Head of caudate nucleus (tissue), 42 donors: Measurements from ENCODE around the gene TMPRSS7.

Experiments
- DNase-seq, 42 donors: peaks; one replicate each; pipeline versions ENCODE4 v3.0.0 to v3.0.0-alpha.2; 2020 to 2021; ENCODE audit warnings: mixed read lengths in 7 of 42
- intact Hi-C: fragments of 100-400 bp; cut with DNase I; formaldehyde crosslinking; loops from one replicate; pipeline ENCODE4 v1.15.0; 2022

Gene TMPRSS7

GRCh38 chr3:112119962-112120836 is 85.7 kb downstream of the TMPRSS7 start:
- intact Hi-C loops, result loop anchor here (10.0 kb wide), 1 partner anchor 405 kb away; no protein-coding TSS in a partner anchor
- DNase-seq, result no peak

DNA sequence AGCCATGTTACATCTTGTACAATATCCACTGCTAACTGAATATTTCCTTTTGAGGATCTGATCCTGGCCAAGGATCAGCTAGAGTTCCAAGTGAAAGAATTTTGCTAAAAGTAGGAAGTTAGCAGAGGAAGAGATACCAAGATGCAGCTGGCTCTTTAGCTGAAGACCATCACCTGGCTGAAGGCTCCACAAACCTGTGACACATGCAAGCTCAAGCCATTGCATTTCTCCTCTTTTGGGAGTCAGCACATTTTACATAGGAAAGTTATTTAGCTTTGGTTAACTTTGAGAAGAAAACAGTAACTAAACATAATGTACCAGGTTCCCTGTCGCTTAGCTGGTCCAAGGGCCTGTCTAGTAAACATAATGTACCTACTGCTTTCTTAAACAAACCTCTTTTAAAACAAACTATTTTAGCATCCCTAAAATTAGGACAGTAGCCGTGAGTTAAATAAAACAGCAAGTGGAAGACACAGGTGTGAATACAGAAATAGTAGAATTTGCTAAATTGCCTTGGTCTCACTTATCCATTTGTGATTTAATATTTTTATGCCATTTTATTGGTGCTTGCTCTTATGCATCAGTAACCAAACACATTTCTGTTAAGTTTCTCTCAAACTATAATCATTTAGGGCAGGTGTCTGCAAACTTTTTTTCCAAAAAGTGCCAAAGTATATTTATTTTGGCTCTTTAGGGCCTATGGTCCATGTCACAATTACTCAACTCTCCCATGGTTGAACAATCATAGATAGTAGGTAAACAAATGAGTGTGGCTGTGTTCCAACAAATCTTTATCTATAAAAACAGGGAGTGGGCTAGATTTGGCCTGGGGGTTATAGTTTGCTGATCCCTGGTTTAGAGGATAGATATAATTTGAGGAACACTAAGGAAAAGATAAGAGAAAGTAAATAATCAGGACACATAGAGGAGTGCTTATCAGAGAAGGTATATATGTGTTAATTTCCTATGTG is 87.3 kb downstream of the TMPRSS7 start:
- DNase-seq, result no peak
- intact Hi-C loops, result no loop called here

DNA sequence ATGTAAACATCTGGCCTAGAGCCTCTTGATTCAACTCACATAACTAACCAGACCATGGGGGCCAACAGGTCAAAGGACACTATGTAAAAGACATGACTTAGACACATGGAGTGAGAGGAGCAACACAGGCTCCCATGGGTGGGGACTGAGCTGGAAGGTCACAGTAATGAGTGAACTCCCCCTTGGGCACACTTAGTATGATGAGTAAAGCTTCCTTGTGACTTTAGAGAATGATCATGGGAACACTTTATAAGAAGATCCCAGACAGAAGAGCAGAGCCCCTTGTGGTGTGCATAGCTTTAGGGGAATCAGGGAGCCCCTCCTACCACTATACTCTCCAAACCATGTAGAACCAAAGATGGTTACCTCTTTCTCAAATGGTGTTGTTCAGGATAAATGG is 88.3 kb downstream of the TMPRSS7 start:
- DNase-seq, result no peak

DNA sequence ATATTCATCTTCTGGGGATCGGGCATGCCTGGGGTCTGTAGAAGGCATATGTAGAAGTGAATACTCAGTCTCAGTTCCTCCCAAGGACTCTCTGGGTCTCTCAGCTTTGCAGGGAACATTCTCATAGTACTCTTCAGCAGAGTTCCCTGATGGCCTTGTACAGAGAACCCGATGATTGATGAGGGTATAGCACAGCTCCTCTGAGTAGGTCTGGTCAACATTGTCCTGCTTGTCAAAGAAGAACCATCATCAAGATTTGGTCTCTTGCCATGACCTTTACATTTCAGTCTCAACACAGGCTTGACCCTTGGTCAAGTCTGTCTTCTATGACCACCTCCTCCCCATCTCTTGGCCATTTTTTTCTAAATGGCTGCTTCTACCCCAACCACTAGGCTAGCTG is 89.0 kb downstream of the TMPRSS7 start:
- intact Hi-C loops, result no loop called here

More for the DNA sequence above, 88.3 kb downstream of the TMPRSS7 start:
- intact Hi-C loops, result no loop called here

GRCh38 chr3:112124907-112125607 is 90.5 kb downstream of the TMPRSS7 start:
- DNase-seq, result no peak
- intact Hi-C loops, result no loop called here

More for the DNA sequence above, 89.0 kb downstream of the TMPRSS7 start:
- no peak for DNase-seq

DNA sequence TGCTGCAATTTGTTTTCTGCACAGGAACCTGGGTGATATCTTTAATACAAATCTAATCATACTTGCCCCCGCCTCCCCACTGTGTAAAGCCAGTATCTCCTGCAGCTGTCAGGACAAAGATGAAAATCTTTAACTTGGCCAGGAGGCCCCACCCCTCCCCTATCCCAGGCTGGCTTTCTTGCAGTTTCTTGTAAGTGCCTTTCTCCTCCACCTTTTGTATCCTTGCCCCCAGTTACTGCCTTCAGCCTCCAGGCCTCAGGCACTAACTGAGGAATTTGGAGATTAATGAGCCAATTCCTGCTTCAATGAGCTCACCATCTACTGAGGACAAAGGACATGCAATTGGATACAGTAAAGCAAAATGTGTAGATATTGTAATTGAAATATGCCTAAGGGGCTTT is 92.0 kb downstream of the TMPRSS7 start:
- intact Hi-C loops, result no loop called here
- no peak for DNase-seq

- intact Hi-C loops, result no loop called here
- no peak for DNase-seq
Observed at GRCh38 chr3:112127522-112128494, 93.3 kb downstream of the TMPRSS7 start.

DNA sequence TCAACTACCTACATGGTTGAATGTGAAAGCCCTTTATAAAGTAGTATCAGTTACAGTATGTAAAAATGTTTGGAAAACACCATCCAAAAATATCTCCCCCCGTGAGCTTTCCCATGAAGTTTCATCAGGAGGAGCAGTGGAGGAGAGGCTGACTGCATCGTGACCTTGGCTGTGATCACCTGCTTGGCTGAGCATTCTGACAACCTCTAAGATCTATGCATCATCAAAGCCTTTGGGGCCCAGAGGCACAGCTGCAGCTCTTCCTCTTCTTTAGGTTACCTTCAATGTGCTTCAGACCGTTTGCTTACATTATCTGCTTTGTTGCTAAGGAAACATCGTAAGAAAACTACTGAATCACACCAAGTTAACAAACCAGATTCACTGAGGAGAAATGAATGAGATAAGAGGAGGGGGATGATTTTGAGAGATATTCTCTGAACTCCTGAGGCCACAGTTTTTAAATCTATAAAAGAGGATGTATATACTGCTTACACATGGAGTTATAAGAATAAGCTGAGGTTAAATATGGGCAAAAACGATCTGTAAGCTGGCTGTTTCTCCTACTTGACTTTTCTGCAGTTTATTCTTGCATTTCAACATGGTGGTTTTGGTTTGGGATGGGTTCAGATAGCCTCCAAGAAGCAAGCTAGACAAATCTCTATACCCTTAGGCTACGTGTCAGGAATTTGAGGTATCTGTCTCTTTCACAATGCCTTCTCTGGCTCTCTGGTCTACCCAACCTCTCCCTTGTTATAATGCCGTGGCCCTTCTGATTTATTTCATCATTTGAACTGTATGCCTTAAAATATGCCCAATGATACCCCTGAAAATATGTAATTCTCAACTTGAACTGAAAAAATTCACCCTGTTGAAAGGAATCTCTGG is 94.5 kb downstream of the TMPRSS7 start:
- intact Hi-C loops, result no loop called here
- DNase-seq, result no peak

- DNase-seq, result no peak
- intact Hi-C loops, result no loop called here
Observed at GRCh38 chr3:112129925-112130637, 95.5 kb downstream of the TMPRSS7 start.

DNA sequence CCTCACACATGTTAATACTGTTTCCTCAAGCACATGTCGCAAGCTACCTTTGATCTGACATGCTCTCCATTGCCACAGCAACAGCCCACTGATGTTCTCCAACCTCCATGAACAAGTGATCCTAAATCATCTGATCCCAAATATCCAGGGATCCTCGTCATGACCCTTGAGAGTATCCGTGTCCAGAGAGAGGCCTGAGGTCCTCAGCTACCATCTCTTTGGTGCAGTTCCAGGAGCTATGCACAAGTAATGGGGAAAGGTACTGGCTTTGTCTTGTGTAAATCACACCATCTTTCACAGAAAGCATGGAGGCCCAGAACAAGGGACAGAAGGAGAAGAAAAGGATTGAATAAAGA is 96.1 kb downstream of the TMPRSS7 start:
- DNase-seq, result no peak
- intact Hi-C loops, result no loop called here
